ENCODE measurements around the gene MTHFD1L.

The MTHFD1L gene

GRCh38 chr6:150881911-150882481 is 16.5 kb downstream of the MTHFD1L start:
- TF ChIP-seq ZFX (IDR thresholded peaks at IDR 0.05) (no peak), CTCF (conservative IDR thresholded peaks at IDR 0.05) (no peak)
- H3K27ac ChIP-seq = no peak overlapping the region

GRCh38 chr6:150883521-150883920 is 18.0 kb downstream of the MTHFD1L start:
- H3K27ac ChIP-seq = no peak overlapping the region
- TF ChIP-seq CTCF (conservative IDR thresholded peaks at IDR 0.05) = no peak
- no peak for TF ChIP-seq ZFX (IDR thresholded peaks at IDR 0.05)

GRCh38 chr6:150886155-150886554 is 20.7 kb downstream of the MTHFD1L start:
- H3K27ac ChIP-seq = no peak overlapping the region
- TF ChIP-seq ZFX (IDR thresholded peaks at IDR 0.05) = no peak
- no peak for TF ChIP-seq CTCF (conservative IDR thresholded peaks at IDR 0.05)

GRCh38 chr6:150887978-150888563 is 22.6 kb downstream of the MTHFD1L start:
- no peak overlapping the region for H3K27ac ChIP-seq
- TF ChIP-seq ZFX (IDR thresholded peaks at IDR 0.05) (no peak), CTCF (conservative IDR thresholded peaks at IDR 0.05) (no peak)

GRCh38 chr6:150890346-150890745 is 24.8 kb downstream of the MTHFD1L start:
- H3K27ac ChIP-seq = no peak overlapping the region
- TF ChIP-seq ZFX (IDR thresholded peaks at IDR 0.05) = no peak

GRCh38 chr6:150891888-150892485 is 26.5 kb downstream of the MTHFD1L start:
- peak; percentile 82 for TF ChIP-seq CTCF (conservative IDR thresholded peaks at IDR 0.05)
- no peak for TF ChIP-seq ZFX (IDR thresholded peaks at IDR 0.05)
- H3K27ac ChIP-seq = no peak overlapping the region

- no peak overlapping the region for H3K27ac ChIP-seq
- TF ChIP-seq ZFX (IDR thresholded peaks at IDR 0.05) (no peak), CTCF (conservative IDR thresholded peaks at IDR 0.05) (no peak)
These were observed 28.8 kb downstream of the MTHFD1L start for GRCh38 chr6:150894191-150894744.

Measured in C4-2B (cell line).